ENCODE data around the gene NDUFV3.
"Not testable (repeated sequence)": the region's sequence is repeated elsewhere in the genome, so short reads cannot be mapped to it uniquely, and the experiment has no call there.

NDUFV3 gene

DNA sequence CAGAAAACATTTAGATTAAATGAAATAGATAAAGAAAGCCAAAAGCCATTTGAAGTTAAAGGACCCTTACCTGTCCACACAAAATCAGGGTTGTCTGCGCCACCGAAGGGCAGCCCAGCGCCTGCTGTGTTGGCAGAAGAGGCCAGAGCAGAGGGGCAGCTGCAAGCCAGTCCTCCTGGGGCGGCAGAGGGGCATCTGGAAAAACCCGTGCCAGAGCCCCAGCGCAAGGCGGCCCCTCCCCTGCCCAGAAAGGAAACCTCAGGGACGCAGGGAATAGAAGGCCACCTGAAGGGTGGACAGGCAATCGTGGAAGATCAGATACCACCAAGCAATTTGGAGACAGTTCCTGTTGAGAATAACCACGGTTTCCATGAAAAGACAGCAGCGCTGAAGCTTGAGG, 10.7 kb downstream of the NDUFV3 start:
- no peak for DNase-seq

DNA sequence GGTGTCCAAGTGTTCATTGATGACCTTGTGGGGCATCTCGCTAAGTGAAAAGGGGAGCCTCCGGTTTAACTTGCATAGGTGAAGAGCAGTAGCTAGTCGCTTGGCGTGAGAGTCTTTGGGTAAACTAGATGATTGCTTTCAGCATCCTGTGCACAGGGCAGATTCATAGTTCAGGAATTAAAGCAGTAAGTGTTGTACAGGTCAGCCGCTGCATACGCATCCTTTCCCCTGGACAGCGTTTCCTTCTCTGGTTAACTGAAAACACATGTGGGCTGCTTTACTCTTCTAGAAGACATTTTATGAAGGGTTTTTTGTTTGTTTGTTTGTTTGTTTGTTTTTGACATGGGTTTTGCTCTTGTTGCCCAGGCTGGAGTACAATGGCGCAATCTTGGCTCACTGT, 12.1 kb downstream of the NDUFV3 start:
- no peak for DNase-seq

DNA sequence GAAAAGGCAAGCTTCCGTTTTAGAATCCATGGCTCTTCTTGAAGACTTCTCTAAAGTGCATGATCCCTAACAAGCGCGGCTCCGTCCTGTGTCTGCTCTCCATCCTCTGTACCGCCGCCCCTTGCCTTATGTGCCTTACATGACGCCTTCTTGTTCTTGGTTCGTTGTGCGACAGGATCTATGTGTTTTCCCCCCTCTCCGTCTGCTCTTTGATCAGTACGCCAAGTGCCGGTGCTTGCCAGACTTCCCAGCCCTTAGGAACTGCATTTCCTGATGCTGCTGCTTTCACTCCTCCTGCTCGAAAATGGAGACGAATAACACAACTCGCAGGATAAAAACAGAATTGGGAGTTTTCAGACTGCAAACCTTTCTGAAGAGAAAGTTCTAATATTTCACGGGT, 13.1 kb downstream of the NDUFV3 start:
- DNase-seq: no peak

DNA sequence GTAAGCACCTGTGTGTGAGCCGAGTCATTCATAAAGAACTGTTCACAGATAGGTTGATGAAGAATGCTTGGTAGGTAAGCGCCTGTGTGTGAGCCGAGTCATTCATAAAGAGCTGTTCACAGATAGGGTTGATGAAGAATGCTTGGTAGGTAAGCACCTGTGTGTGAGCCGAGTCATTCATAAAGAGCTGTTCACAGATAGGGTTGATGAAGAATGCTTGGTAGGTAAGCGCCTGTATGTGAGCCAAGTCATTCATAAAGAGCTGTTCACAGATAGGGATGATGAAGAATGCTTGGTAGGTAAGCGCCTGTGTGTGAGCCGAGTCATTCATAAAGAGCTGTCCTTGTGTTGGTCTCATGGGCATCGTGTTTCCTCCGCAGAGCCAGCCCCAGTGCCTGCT, 15.4 kb downstream of the NDUFV3 start:
- DNase-seq: not testable (repeated sequence)

DNA sequence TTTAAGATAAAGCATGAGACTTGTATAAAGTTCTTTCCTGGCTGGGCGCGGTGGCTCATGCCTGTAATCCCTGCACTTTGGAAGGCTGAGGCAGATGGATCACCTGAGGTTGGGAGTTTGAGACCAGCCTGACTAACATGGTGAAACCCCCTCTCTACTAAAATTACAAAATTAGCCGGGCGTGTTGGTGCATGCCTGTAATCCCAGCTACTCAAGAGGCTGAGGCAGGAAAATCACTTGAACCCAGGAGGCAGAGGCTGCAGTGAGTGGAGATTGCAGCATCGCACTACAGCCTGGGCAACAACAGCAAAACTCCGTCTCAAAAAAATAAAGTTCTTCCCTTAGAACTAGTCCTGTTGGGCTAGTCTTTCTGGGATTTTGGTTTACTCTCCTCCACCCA, 18.8 kb downstream of the NDUFV3 start:
- DNase-seq: not testable (repeated sequence)

DNA sequence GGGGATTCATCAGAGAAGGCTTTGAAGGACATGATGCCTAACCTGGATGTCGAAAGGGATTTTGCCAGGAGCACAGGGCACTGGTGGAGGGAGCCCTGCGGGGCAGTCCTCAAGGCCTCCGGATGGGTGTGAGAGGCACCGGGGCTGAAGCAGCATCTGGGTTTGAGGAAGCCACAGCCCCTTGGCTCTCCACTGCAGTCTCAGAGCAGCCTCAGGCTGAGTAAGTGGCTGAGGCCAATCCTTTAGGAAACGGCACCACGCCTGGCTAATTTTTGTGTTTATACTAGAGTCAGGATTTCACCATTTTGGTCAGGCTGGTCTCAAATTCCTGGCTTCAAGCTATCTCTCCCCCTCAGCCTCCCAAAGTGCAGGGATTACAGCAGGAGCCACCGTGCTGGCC, 20.4 kb downstream of the NDUFV3 start:
- DNase-seq: no peak

DNA sequence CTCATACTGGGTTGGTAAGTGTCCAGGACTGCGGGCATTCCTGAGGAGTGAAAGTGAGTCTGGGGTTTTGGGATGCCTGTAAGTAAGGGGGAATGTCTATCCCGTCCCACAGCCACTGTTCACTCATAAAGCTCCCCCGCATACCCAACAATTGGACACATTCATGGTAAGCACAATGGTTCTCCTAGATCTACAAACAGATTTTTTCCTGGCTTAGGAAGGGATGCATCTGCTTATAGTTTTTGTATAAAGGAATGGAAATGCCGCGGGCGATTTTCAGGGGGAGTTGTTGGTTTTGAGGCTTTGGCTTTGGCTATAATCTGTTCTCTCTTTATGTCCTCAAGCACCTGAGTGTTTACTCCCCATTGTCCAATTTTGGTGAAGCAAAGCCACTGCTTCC, 25.2 kb downstream of the NDUFV3 start:
- DNase-seq: no peak

DNA sequence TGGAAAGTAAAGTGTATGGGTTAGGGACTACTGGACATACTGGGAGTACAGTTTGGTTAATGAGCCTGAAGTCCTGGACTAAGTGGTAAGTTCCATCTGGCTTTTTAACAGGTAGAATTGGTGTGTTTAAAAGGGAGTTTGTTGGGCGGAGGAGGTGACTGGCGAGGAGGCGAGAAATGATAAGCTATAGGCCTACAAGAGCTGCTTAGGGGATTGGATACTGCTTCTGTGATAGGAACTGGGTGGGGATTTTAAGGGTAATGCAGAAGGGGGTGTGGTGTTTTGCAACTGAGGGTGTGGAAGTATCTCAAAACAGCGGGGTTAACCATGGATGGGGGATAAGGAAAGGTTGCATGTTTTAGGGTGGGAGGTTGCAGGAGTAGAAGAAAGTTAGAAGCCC, 28.8 kb downstream of the NDUFV3 start:
- DNase-seq: no peak

DNA sequence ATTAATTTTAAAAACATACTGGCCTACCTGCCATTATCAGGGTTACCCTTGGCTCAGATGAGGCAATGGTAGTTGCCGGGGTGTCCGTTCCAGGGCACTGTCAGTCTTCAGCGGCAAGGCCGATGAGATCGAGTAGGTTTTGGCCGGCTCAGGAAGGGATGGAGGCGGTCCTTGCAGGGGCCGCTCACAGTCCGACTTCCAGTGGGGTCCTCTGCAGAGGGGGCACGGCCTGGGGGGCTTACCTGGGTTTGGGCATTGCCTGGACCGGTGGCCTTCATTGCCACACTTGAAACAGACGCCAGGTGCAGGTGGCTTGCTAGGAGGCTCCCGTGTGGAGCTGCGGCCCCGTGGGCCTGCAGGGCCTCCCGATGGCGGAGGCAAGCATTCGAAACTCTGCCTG, 29.8 kb downstream of the NDUFV3 start:
- DNase-seq: no peak

DNA sequence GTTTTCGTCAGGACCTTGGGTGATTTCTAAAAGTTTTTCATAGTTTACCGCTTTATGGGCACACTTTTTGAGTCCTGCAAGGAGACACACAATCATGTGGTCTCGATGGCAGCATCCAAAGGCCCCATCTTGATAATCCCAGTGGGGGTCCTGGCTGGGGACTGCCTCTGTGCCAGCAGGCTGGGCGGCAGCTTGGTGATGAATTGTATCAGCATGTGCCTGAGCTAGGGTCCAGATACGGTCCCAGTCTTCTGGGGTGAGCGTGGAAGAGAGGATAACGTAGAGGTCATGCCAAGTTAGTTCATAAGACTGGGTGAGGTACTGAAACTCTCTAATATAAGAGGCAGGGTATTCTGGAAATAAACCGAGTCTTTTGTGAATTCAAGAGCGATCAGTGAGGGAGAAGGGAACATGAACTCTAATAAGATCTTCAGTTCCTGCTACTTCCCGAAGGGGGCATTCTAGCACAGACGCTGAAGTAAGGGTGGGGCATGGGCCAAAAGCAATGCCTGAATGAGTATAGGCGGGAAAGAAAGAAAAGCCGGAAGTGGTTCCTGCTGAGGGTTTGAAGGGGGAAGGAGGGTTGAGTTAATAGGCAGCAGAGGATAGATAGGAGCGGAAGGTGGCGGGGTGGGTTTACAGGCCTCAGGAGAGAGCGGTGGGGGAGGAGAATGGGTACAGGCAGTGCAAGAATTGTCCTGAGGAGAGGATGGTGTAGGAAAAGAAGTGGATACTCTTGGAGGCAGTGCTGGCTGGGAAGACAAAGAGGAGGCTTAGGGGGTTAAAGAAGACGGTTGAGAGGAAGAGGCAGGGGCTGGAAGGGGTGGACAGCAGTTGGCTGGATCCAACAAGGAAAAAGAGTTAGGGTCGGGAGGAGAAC, 30.7 kb downstream of the NDUFV3 start:
- peak; percentile 88 for DNase-seq

DNA sequence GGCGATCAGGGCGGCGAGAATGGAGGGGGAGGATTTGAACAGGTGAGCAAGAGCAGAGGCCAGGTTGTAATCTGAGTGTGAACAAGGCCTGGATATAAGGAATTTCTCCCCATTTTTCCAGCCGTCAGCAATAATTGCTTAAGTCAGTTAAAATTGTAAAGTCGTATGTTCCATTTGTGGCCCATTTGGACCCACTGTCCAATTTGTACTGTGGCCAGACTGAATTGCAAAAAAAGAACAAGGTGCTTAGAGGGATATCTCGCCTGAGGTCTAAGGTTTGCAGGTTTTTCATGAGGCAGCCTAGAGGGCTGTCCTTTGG, 31.3 kb downstream of the NDUFV3 start:
- DNase-seq: no peak

DNA sequence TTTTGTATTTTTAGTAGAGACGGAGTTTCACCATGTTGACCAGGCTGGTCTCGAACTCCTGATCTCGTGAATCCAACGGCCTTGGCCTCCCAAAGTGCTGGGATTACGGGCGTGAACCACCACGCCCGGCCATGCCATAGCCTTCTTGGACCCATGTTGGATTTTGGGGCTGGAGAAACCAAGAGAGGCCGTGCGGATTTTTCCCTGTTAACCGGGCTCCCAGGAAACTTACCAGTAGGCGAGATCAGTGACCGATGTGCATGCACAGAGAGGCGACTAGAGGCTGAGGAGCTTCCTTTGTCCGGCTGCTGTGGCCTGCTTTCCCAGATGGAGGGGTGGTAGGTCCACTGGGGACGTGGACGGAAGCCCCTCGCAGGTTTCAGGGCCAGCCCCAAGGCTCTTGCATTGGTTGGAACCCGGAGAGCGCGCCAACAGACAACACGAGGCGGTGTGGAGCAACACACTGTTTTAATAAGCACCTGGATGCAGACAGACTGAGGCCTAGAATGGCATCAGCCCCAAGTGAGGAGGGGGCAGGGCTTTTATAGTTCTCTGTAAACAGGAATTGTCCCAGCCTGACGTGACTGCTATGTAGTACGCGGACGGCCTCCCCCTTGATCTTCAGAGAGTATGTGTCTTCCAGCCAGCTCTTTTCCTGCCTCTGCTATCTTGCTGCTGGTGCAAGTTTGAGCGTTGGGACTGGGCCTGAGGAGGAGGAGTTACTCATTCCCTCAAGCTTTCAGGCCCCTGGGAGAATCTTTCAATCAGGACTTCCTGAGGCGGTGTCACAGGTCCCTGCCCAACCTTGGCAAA, 32.2 kb downstream of the NDUFV3 start, which contains the start of gene ERVH48-1:
ERVH48-1 (minus strand) TSS at position 517 of the 813 bp plus-strand sequence. CDS start 6,624 bp downstream, outside the sequence.
- no peak for DNase-seq

DNA sequence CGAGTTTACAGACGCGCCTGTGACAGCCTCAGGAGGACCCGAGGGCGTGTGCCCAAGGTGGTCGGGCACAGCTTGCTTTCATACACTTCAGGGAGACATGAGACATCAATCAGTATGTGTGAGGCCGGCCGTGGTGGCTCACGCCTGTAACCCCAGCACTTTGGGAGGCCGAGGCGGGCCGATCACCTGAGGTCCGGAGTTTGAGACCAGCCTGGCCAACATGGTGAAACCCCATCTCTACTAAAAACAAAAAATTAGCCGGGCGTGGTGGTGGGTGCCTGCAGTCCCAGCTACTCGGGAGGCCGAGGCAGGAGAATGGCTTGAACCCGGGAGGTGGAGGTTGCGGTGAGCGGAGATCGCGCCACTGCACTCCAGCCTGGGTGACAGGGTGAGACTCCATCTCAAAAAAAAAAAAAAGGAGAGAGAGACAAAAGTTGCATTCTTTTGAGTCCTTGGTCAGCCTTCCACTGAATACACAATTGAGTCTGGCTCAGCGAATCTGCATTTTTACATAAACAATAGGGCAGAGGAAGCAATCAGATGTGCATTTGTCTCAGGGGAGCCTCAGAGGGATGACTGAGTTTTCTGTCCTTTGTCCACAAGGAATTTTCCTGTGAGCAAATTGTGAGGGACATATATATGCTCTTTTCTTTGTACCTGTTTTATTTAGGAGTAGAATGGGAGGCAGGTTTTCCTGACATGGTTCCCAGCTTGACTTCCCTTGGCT, 34.5 kb downstream of the NDUFV3 start:
- DNase-seq: not testable (repeated sequence)

DNA sequence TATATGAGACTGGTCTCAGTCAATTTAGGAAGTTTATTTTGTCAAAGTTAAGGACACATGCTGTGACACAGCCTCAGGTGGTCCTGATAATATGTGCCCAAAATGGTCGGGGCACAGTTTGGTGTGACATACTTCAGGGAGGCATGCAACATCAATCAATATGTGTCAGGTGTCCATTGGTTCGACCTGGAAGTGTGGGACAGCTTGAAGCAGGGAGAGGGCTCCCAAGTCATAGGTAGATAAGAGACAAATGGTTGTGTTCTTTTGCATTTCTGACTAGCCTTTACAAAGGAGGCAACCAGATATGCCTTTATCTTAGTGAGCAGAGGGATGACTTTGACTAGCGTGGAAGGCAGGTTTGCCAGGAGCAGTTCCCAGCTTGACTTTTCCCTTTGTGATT, 36.9 kb downstream of the NDUFV3 start:
- DNase-seq: no peak

DNA sequence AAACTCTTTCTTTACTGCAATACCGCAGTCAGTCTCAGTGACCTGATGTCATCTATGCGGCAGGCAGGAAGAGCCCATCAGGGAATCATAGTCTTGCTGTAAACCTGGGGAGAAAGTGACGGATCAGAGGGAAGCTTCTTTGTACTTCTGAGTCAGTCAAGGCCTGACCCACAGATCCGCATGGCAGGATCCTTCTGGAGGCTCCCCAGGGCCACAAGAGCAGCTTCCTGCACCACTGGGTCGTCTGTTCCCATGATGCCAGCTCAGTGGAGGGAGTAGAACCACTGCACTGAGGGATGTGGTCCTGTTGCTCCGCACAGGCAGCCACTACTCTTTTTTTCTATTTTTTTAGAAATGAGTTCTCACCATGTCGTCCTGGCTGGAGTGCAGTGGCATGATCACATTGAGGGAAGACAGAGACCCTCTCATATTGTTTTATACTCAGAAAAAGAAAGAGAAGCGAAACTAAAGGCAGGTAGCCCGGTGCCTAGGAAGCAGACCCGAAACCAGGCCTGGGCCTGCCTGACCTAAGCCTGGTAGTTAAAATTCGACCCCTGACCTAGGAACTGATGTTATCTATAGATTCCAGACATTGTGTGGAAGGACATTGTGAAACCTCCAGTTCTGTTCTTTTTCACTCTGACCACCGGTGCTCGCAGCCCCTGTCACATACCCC, 38.6 kb downstream of the NDUFV3 start:
- DNase-seq: no peak

DNA sequence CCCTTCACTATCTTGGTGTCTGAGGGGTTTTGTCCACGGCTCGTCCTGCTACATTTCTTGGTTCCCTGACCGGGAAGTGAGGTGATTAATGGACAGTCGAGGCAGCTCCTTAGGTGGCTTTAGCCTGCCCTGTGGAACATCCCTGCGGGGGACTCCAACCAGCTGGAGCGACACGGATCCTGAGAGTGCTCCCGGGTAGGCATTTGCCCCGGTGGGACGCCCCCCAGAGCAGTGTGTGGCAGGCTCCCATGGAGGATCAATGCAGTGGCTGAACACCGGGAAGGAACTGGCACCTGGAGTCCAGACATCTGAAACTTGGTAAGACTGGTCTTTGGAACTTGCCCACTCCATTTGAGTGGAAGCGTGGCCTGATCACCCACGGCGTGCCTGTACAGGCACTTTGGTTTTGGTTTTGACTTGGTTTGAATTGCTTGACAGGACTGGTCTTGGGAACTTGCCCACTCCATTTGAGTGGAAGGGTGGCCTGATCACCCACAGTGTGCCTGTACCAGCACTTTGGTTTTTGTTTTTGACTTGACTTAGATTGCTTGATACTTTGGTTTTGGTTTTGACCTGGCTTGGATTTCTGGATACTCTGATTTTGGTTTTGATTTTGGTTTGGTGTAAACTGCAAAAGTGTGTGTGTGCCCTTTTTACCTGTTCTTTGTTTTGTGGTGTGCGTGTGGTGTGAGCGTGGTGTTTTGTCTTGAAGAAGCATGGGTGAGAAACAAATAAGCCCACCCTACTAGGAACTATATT, 39.4 kb downstream of the NDUFV3 start:
- DNase-seq: not testable (repeated sequence)

DNA sequence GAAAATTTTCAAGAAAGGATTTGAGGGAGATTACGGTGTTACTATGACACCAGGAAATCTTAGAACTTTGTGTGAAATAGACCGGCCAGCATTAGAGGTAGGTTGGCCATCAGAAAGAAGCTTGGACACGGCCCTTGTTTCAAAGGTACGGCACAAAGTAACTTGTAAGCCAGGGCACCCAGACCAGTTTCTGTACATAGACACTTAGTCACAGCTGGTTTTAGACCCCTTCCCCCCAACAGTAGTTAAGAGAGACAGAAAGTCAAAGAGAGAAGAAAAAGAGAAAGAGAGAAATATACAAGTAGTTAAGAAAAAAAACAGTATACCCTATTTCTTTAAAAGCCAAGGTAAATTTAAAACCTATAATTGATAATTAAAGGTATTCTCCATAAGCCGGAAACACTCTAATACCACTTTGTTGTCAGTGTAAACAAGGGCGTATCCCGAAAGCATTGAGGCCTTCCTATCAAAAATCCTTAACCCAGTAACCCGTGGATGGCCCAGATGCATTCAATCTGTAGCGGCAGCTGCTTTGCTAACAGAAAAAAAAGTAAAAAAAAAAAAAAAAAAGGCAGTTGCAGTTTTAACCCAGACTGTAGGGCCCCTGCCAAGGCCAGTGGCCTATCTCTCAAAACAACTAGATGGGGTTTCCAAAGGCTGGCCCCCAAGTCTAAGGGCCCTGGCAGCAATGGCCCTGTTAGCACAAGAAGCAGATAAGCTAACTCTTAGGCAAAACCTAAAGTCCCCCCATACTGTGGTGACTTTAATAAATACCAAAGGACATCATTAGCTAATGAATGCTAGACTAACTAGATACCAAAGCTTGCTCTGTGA, 40.2 kb downstream of the NDUFV3 start:
- DNase-seq: not testable (repeated sequence)

DNA sequence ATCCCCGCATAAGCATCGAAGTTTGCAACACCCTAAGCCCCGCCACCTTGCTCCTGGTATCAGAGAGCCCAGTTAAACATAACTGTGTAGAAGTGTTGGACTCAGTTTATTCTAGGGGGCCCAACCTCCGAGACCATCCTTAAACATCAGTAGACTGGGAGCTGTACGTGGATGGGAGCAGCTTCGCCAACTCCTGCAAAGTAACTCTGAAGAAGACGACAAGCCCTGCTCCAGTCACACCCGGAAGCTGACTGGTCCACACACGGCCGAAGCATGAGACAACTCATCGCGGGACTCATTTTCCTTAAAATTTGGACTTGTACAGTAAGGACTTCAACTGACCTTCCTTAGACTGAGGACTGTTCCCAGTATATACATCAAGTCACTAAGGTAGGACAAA, 40.9 kb downstream of the NDUFV3 start:
- DNase-seq: not testable (repeated sequence)

DNA sequence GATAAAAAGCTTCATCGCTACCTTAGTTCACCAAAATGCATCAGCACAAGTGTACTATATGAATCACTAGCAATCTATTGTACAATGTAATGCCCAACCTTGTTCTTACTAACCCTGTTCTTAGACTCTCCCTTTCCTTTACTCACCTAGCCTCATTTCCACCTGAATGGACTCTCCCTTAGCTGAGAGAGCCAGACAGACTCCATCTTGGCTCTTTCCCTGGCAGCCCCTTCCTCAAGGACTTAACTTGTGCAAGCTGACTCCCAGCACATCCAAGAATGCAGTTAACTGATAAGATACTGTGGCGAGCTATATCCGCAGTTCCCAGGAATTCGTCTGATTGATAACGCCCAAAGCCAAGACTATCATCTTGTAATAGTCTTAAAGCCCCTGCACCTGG, 43.3 kb downstream of the NDUFV3 start:
- not testable (repeated sequence) for DNase-seq

DNA sequence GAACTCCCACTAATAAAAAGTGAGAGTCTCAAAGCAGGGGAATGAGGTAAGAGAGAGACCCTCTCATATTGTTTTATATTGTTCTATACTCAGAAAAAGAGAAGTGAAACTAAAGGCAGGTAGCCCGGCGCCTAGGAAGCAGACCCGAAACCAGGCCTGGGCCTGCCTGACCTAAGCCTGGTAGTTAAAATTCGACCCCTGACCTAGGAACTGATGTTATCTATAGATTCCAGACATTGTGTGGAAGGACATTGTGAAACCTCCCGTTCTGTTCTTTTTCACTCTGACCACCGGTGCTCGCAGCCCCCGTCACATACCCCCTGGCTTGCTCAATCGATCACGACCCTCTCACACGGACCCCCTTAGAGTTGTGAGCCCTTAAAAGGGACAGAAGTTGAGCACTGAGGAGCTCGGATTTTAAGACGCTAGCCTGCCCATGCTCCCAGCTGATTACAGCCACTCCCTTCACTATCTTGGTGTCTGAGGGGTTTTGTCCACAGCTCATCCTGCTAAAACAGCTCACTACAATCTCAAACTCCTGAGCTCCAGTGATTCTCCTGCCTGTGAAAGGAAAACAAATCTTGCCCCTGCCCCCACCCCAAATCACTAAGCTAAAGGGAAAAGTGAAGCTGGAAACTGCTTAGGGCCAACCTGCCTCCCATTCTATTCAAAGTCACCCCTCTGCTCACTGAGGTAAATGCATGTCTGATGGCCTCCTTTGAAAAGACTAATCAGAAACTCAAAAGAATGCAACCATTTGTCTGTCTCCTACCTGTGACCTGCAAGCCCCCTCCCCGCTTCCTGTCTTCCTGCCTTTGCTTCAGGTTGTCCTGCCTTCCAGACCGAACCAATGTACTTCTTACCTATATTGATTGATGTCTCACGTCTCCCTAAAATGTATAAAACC, 44.2 kb downstream of the NDUFV3 start:
- DNase-seq: not testable (repeated sequence)

All from NCI-H510A (cell line).